K562 (cell line): ENCODE results near the gene MTFMT. TPM values are rescaled to one million over a fixed set of nuclear protein-coding genes. Genes with fewer than 3 reads are reported as not detected.

Experiments used
- ARID3B ChIP-seq: fragments of 250-450 bp; sonication (Bioruptor Pico); IDR thresholded peaks from 2 replicates; pipeline ENCODE4 v1.4.0; 2020; ENCODE audit warnings: borderline replicate concordance
- CHD1 ChIP-seq: fragments of 200-600 bp; sonication (generic); IDR thresholded peaks from one replicate; pipeline ENCODE4 v1.6.1; 2012; ENCODE audit warnings: mild to moderate bottlenecking, moderate library complexity, low read length, inconsistent platforms
- E2F4 ChIP-seq: sonication (generic); formaldehyde crosslinking; IDR thresholded peaks from 2 replicates; pipeline ENCODE4 v1.8.0; 2022; ENCODE audit warnings: mild to moderate bottlenecking, low read depth, missing genetic modification reagents
- E2F8 ChIP-seq: fragments of 450-650 bp; IDR thresholded peaks from 2 replicates; pipeline ENCODE4 v1.7.1; 2018; ENCODE audit warnings: mild to moderate bottlenecking, low read depth; ENCODE audit not compliant: partially characterized antibody
- ESRRA ChIP-seq: fragments of 450-650 bp; IDR thresholded peaks from 2 replicates; pipeline ENCODE4 v1.6.1; 2014; ENCODE audit warnings: low read depth, mild to moderate bottlenecking, moderate library complexity, borderline replicate concordance
- FIP1L1 ChIP-seq: fragments of 200-400 bp; formaldehyde crosslinking; IDR thresholded peaks from 2 replicates; pipeline ENCODE4 v1.6.1; 2018; ENCODE audit warnings: mild to moderate bottlenecking, low read depth, low read length; ENCODE audit not compliant: poor library complexity, severe bottlenecking
- NR3C1 ChIP-seq: sonication (generic); formaldehyde crosslinking; IDR thresholded peaks from 2 replicates; pipeline ENCODE4 v1.8.1; 2022; ENCODE audit warnings: missing genetic modification reagents
- SUPT5H ChIP-seq: fragments of 450-650 bp; IDR thresholded peaks from 2 replicates; pipeline ENCODE4 v1.6.1; 2016
- ZBTB40 ChIP-seq, 2 experiments: fragments of 450-650 bp in 1 of 2; sonication (generic) in 1 of 2; formaldehyde crosslinking in 1 of 2; IDR thresholded peaks; 2 replicates each; pipeline versions ENCODE4 v1.7.1 to v1.9.0; 2016 to 2022; ENCODE audit warnings: inconsistent platforms in 1 of 2, mild to moderate bottlenecking in 1 of 2, missing genetic modification reagents in 1 of 2
- ZNF197 ChIP-seq: fragments of 200-800 bp; sonication (Bioruptor generic); IDR thresholded peaks from 2 replicates; pipeline ENCODE4 v1.6.1; 2016; ENCODE audit warnings: low read depth, missing genetic modification characterization, missing compliant biosample characterization
- polyA plus RNA-seq, 8 experiments: library from polyadenylated mRNA; depleted of rRNA in 4 of 8; stranded (reverse) in 5 of 8; unstranded in 3 of 8; fragments of >200 nt; fragmentation: Nextera tagmentation in 2 of 8; fragmentation: Illumina TruSeq in 1 of 8; extraction: Ambion mirVana in 2 of 8; extraction: Trizol in 1 of 8; gene quantifications; 2 replicates each; pipeline versions ENCODE4 v1.2.1 to v1.2.3, GENCODE V29; 2011 to 2014; ENCODE audit warnings: inconsistent platforms in 1 of 8, missing spikeins in 1 of 8
- total RNA-seq, 7 experiments: library from RNA; depleted of rRNA in 6 of 7; stranded (reverse); fragments of >200 nt in 6 of 7; fragmentation: Illumina TruSeq in 2 of 7; extraction: Trizol in 2 of 7; gene quantifications; 2 replicates each; pipeline versions ENCODE4 v1.2.1 to v1.2.3, GENCODE V29; 2011 to 2021; ENCODE audit warnings: low replicate concordance in 1 of 7

MTFMT gene
- total and polyA plus RNA-seq, 9 of the 15 experiments (the other 6 are each of a cell fraction or from before 2014, with no cell fraction given): 1.4 to 31.1 (median 16.2) TPM

GRCh38 chr15:64989416-64990167 is 39.8 kb downstream of the MTFMT start, which contains the start of gene SPG21 (continued):
- TF ChIP-seq FIP1L1: peak; percentile 48
- no peak for TF ChIP-seq ZNF197 (CRISPR knock-in tag)
- peak; percentile 65; the same call in 1 of the 2 replicates for TF ChIP-seq SUPT5H
- 0 out of 2 replicates have a peak, but pooled peaks have one; percentile 59 for TF ChIP-seq NR3C1 (CRISPR knock-in tag)
- peak; percentile 28 for TF ChIP-seq E2F8
- TF ChIP-seq E2F4 (CRISPR knock-in tag): peak; percentile 68; the same call in 1 of the 2 replicates
- peak; percentile 68; the same call in 1 of the 2 replicates for TF ChIP-seq ESRRA
- no peak for TF ChIP-seq ARID3B (CRISPR knock-in tag)
- peak; percentile 65 for TF ChIP-seq ZBTB40 (IDR thresholded peaks at IDR 0.05)
- TF ChIP-seq ZBTB40 (CRISPR knock-in tag; IDR thresholded peaks at IDR 0.05): no peak
- no peak for TF ChIP-seq CHD1
